DOHH2 (cell line): ENCODE data around the gene EFCAB5.

ENCODE experiments used
- CTCF ChIP-seq: fragments of 200-600 bp; sonication (generic); IDR thresholded peaks from one replicate; pipeline ENCODE4 v1.5.1; 2014; ENCODE audit warnings: antibody characterized with exemption, mild to moderate bottlenecking, low read depth, low read length; ENCODE audit not compliant: poor library complexity, severe bottlenecking
- EZH2phosphoT487 ChIP-seq: fragments of 200-600 bp; sonication (generic); IDR thresholded peaks from 2 replicates; pipeline ENCODE4 v1.6.1; 2017; ENCODE audit warnings: borderline replicate concordance, mild to moderate bottlenecking, antibody characterized with exemption, low read length, moderate library complexity, mixed read lengths

DNA sequence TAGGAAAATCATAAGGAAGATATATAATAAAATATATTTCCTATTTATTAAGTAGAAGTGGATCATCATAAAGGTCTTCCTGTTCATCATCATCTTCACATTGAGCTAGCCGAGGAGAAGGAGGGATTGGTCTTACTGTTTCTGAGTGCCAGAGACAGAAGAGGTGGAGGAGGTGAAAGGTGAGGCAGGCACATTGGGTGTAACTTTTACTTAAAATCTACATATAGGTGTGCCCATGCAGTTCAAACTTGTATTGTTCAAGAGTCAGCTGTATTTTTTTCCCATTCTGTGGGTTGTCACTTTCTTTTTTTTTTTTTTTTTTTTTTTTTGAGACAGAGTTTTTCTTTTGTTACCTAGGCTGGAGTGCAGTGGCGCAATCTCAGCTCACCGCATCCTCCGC is 210.0 kb downstream of the EFCAB5 start:
- no peak for TF ChIP-seq CTCF
- TF ChIP-seq EZH2phosphoT487, result no peak
